ENCODE data around the gene HS3ST5. TPM values are rescaled to one million over a fixed set of nuclear protein-coding genes. Genes with fewer than 3 reads are reported as not detected.
A peak's percentile ranks its signal among the peaks of the same experiment; 100 is the strongest.

The HS3ST5 gene
- total RNA-seq, 1 experiment from 2014 or later: 14.4 TPM

DNA sequence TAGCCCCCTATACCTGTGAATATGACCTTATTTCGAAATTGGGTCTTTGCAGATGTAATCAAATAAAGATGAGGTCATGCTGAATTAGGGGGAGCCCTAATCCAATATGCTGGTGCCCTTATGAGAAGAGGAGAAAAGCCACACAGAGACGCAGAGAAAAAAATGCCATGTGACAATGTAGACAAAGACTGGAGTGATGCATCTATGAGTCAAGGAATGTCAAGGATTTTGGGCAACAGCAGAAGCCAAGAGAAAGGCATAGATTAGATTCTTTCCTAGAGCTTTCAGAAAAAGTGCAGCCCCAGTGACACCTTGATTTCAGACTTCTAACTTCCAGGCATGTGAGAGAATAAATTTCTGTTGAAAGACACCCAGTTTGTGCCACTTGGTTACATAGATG is 47.4 kb upstream of the HS3ST5 start:
- Histone ChIP-seq H3K27ac (ENCODE audit: insufficient read length, low read depth, low read length) (no peak overlapping the region), H3K18ac (ENCODE audit: insufficient read length, low read depth, low read length) (no peak overlapping the region), H3K9me3 (ENCODE audit: control insufficient read depth, low read depth, low read length) (no peaks in the 10 kb centered on the region), H2BK120ac (ENCODE audit: low read depth, low read length, poor library complexity, severe bottlenecking) (no peak overlapping the region), H2BK20ac (ENCODE audit: low read depth, low read length, poor library complexity, severe bottlenecking) (no peak overlapping the region), H2AFZ (ENCODE audit: low read length) (no peak overlapping the region), H3T11ph (ENCODE audit: low read length) (no peak overlapping the region), H3K14ac (ENCODE audit: insufficient read depth, low read length) (no peak overlapping the region), H2BK15ac (ENCODE audit: low read depth, low read length) (no peak overlapping the region), H3K4me2 (ENCODE audit: insufficient read depth, insufficient read length, low read length) (no peak overlapping the region), H3K27me3 (ENCODE audit: insufficient read depth, low read length) (no peaks in the 10 kb centered on the region), H3K4me1 (ENCODE audit: insufficient read depth, low read length) (peaks cover 5% of the 10 kb centered on the region; the same call in 1 of the 2 replicates), H4K91ac (ENCODE audit: insufficient read length, low read depth, low read length) (no peak overlapping the region), H3K79me2 (ENCODE audit: insufficient read depth, low read length) (no peaks in the 10 kb centered on the region), H3K4ac (ENCODE audit: low read depth, low read length) (no peak overlapping the region), H3K23ac (ENCODE audit: insufficient read length, low read depth, low read length) (no peak overlapping the region), H4K5ac (ENCODE audit: insufficient read length, low read depth, low read length) (no peak overlapping the region), H3K56ac (ENCODE audit: insufficient read length, low read depth, low read length) (no peak overlapping the region), H2AK5ac (ENCODE audit: insufficient read length, low read length) (no peak overlapping the region), H4K8ac (replicated peaks; ENCODE audit: insufficient read length, low read depth, low read length) (no peak overlapping the region), H3K9ac (ENCODE audit: extremely low read depth, insufficient read length, low read length) (no peak overlapping the region), H2BK5ac (ENCODE audit: insufficient read length, low read length) (no peak overlapping the region), H2BK12ac (ENCODE audit: insufficient read length, low read depth, low read length) (no peak overlapping the region), H3K23me2 (ENCODE audit: insufficient read length, low read depth, low read length, poor library complexity, severe bottlenecking) (no peaks in the 10 kb centered on the region), H4K20me1 (ENCODE audit: control insufficient read depth, insufficient read depth, insufficient read length) (no peaks in the 10 kb centered on the region), H3K79me1 (ENCODE audit: insufficient read depth, low read depth, low read length, poor library complexity, severe bottlenecking) (no peaks in the 10 kb centered on the region)
- Mint-ChIP-seq H3K27me3 (ENCODE audit: low read depth) (no peaks in the 10 kb centered on the region), H3K9me3 (no peaks in the 10 kb centered on the region), H3K4me3 (no peak overlapping the region), H3K36me3 (ENCODE audit: insufficient read depth in 1 of 3, low read depth in 3 of 3) (no peaks in the 10 kb centered on the region), H3K4me1 (peaks cover 40 to 47% of the 10 kb centered on the region in 2 experiments), H3K27ac (peak overlapping the region in 2 of 3 experiments; percentile 25 to 49; a peak in 3 of 7 replicates)
- no CpG with 5 or more reads among the region's 2 CpGs for WGBS (ENCODE audit: extremely low coverage, insufficient read length, low lambda C conversion rate)
- TF ChIP-seq, protein P1, sequence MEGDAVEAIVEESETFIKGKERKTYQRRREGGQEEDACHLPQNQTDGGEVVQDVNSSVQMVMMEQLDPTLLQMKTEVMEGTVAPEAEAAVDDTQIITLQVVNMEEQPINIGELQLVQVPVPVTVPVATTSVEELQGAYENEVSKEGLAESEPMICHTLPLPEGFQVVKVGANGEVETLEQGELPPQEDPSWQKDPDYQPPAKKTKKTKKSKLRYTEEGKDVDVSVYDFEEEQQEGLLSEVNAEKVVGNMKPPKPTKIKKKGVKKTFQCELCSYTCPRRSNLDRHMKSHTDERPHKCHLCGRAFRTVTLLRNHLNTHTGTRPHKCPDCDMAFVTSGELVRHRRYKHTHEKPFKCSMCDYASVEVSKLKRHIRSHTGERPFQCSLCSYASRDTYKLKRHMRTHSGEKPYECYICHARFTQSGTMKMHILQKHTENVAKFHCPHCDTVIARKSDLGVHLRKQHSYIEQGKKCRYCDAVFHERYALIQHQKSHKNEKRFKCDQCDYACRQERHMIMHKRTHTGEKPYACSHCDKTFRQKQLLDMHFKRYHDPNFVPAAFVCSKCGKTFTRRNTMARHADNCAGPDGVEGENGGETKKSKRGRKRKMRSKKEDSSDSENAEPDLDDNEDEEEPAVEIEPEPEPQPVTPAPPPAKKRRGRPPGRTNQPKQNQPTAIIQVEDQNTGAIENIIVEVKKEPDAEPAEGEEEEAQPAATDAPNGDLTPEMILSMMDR (conservative IDR thresholded peaks at IDR 0.05): no peak
- DNase-seq: no peak
